HG02852 (cell line): ENCODE results near the gene NDC80.
"Not testable (repeated sequence)": the region's sequence is repeated elsewhere in the genome, so short reads cannot be mapped to it uniquely, and the experiment has no call there.

Experiments
- ATAC-seq: cut with Tn5 transposase; IDR thresholded peaks from one replicate; pipeline ENCODE4 v1.9.1; 2021; ENCODE audit warnings: mild to moderate bottlenecking, moderate library complexity; ENCODE audit not compliant: unreplicated experiment

Gene NDC80

GRCh38 chr18:2617401-2617998, 46.1 kb downstream of the NDC80 start:
- ATAC-seq, result no peak

- ATAC-seq, result no peak
Measured at GRCh38 chr18:2618009-2618408, 46.7 kb downstream of the NDC80 start.

- no peak for ATAC-seq
Measured at GRCh38 chr18:2625217-2625616, 53.9 kb downstream of the NDC80 start.

- ATAC-seq, result no peak
Measured at GRCh38 chr18:2627821-2628276, 56.5 kb downstream of the NDC80 start.

GRCh38 chr18:2629003-2629402, 57.6 kb downstream of the NDC80 start:
- ATAC-seq, result no peak

- ATAC-seq, result no peak
Measured at GRCh38 chr18:2635586-2635985, 64.2 kb downstream of the NDC80 start.

- peak; percentile 14 for ATAC-seq
Measured at GRCh38 chr18:2636126-2636631, 64.8 kb downstream of the NDC80 start.

- ATAC-seq, result peak; percentile 74
Measured at GRCh38 chr18:2641638-2642037, 70.3 kb downstream of the NDC80 start.

- no peak for ATAC-seq
Measured at GRCh38 chr18:2642771-2643170, 71.4 kb downstream of the NDC80 start.

- ATAC-seq, result no peak
Measured at GRCh38 chr18:2644535-2644934, 73.2 kb downstream of the NDC80 start.

- ATAC-seq, result no peak
Measured at GRCh38 chr18:2651981-2652380, 80.6 kb downstream of the NDC80 start.

GRCh38 chr18:2653467-2653866, 82.1 kb downstream of the NDC80 start:
- no peak for ATAC-seq

- ATAC-seq, result no peak
Measured at GRCh38 chr18:2654169-2654927, 83.0 kb downstream of the NDC80 start.

- peak; percentile 38 for ATAC-seq
Measured at GRCh38 chr18:2654928-2655177, 83.5 kb downstream of the NDC80 start.

- ATAC-seq, result peak; percentile 67
Measured at GRCh38 chr18:2655178-2655953, 84.0 kb downstream of the NDC80 start, which contains the start of gene SMCHD1. SMCHD1 (plus strand) TSS chr18:2655726; CDS start chr18:2656076, 350 bp downstream.

- peak; percentile 30 for ATAC-seq
Measured at GRCh38 chr18:2655954-2656236, 84.5 kb downstream of the NDC80 start.

- peak; percentile 11 for ATAC-seq
Measured at GRCh38 chr18:2656237-2656980, 85.1 kb downstream of the NDC80 start.

GRCh38 chr18:2656981-2657512, 85.7 kb downstream of the NDC80 start:
- ATAC-seq, result no peak

GRCh38 chr18:2657788-2658458, 86.6 kb downstream of the NDC80 start:
- no peak for ATAC-seq

- ATAC-seq, result not testable (repeated sequence)
Measured at GRCh38 chr18:2660849-2661248, 89.5 kb downstream of the NDC80 start.
